NCI-H526 (cell line): ENCODE results near the gene PRAMEF5.
"Not testable (repeated sequence)": the region's sequence is repeated elsewhere in the genome, so short reads cannot be mapped to it uniquely, and the experiment has no call there.

Experiments used
- DNase-seq, 2 experiments: peaks; one replicate each; lab custom pipeline; 2025; lab: John Stamatoyannopoulos, UW

Gene PRAMEF5

DNA sequence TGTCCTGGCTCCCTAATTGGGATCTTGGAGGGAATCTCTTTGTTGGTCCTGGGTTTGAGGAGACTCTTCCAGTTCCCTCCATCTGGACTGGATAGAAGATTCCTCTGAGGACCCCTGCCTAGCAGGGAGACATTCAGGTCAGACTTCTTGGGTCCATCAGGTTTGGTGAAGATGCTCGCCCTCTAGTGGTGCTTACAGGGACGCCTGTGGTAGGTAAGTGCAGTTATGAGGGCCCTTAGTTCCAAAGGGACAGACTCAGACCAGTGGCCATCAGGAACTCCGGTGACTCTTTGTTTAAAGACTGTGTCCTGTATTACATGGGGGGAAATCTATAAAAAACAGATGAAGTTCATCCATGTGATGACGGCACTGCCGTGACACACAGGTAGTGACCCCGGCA is 23.0 kb downstream of the PRAMEF5 start:
- not testable (repeated sequence) for DNase-seq

GRCh38 chr1:13279617-13280016 is 25.6 kb downstream of the PRAMEF5 start:
- not testable (repeated sequence) for DNase-seq

DNA sequence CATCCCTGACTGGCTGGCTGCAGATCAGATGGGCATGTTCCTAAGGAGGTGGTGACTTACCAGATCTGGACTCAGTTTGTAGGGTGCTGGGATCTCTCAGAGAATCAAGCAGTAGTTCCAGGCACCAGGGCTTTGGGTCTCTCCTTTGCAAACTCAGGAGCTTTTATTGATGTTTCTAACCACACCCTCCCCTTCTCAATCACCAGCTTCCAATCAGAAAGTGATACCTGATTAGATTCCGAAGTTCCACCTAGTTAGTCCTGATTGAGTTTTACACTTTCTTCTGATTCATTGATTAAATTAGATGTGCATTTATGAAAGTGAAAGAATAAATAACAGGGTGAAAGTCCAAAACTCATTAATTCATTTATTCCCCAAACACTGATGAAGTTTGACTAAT is 31.0 kb downstream of the PRAMEF5 start, which contains the start of gene PRAMEF8:
Gene PRAMEF8 (minus strand): TSS at position 101 of the 400 bp plus-strand sequence. CDS start 1,046 bp downstream, outside the sequence.
- not testable (repeated sequence) for DNase-seq

DNA sequence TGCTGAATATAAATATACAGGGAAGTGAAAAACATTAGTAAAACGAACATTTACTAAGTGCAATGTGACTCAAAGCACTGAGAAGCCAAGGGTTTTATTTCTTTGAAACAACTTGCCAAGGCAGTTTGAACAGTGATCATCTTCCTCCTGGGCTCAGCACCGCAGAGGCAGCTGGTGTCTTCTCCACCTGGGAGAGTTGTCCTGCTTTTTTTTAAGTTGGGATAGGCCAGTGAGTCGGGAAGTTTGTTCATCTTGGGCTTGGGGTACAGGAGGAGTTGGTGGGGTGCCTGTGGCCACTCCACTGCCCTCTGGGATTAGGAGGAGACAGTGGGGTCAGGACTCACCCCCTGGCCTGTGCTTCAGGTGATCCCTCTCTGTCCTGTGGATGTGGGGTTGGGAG is 35.0 kb downstream of the PRAMEF5 start:
- DNase-seq, result not testable (repeated sequence)

GRCh38 chr1:13297216-13297931 is 43.4 kb downstream of the PRAMEF5 start:
- DNase-seq, result not testable (repeated sequence)

DNA sequence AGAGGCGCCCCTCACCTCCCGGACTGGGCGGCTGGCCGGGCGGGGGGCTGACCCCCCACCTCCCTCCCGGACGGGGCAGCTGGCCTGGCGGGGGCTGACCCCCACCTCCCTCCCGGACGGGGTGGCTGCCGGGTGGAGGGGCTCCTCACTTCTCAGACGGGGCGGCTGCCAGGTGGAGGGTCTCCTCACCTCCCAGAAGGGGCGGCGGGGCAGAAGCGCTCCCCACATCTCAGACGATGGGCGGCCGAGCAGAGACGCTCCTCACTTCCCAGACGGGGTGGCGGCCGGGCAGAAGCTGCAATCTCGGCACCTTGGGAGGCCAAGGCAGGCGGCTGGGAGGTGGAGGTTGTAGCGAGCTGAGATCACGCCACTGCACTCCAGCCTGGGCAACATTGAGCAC is 44.7 kb downstream of the PRAMEF5 start:
- DNase-seq, result not testable (repeated sequence)

- not testable (repeated sequence) for DNase-seq
Observed at GRCh38 chr1:13302197-13302596, 48.2 kb downstream of the PRAMEF5 start.

GRCh38 chr1:13303239-13303638 is 49.2 kb downstream of the PRAMEF5 start, which contains the start of gene PRAMEF33:
PRAMEF33 (plus strand) TSS chr1:13303539; CDS start chr1:13305955, 2,416 bp downstream.
- not testable (repeated sequence) for DNase-seq
